ENCODE data around the gene ZDHHC17. TPM values are rescaled to one million over a fixed set of nuclear protein-coding genes. Genes with fewer than 3 reads are reported as not detected.
A peak's percentile ranks its signal among the peaks of the same experiment; 100 is the strongest.

The ZDHHC17 gene
- total RNA-seq, 1 experiment from 2014 or later = 35.3 TPM

GRCh38 chr12:76785407-76785806 is 21.5 kb downstream of the ZDHHC17 start:
- Histone ChIP-seq H3K9me2 (replicated peaks; ENCODE audit: low read length) (no peaks in the 10 kb centered on the region), H3K27ac (ENCODE audit: low read length) (peak overlapping the region; percentile 70), H3K4me3 (ENCODE audit: low read length) (no peak overlapping the region), H3K27me3 (ENCODE audit: low read length) (no peaks in the 10 kb centered on the region), H3K79me2 (ENCODE audit: low read length) (peaks cover 87% of the 10 kb centered on the region), H3K4me1 (ENCODE audit: insufficient read depth, low read length) (peaks cover 15% of the 10 kb centered on the region), H4K20me1 (ENCODE audit: low read length) (no peaks in the 10 kb centered on the region), H3K9me3 (ENCODE audit: low read length) (no peaks in the 10 kb centered on the region), H2AFZ (ENCODE audit: low read length) (no peak overlapping the region), H3F3A (ENCODE audit: low read length, unreplicated experiment) (no peaks in the 10 kb centered on the region), H3K4me2 (ENCODE audit: low read length) (peak overlapping the region; percentile 5; the same call in 1 of the 2 replicates), H3K9ac (ENCODE audit: low read length) (no peak overlapping the region), H3K36me3 (ENCODE audit: low read depth, low read length) (no peaks in the 10 kb centered on the region)
- no TSS peak for BruUV-seq (replicated peaks)
- ChIA-PET CTCF (no interaction called here), POLR2A (ENCODE audit: unreplicated experiment) (interaction anchor here (0.6 kb wide), 1 partner anchor 143 kb away, joined by 41 read pairs; no protein-coding TSS in a partner anchor)
- intact Hi-C loops (cut with micrococcal nuclease) = loop anchor here (1.0 kb wide), 1 partner anchor 21 kb away; the partner anchor contains the start of gene ZDHHC17
- peak; percentile 83 for ATAC-seq
- TF ChIP-seq CTCF (conservative IDR thresholded peaks at IDR 0.05; ENCODE audit: low read depth, low read length) (no peak), EZH2 (IDR thresholded peaks at IDR 0.05; ENCODE audit: low read length, unreplicated experiment) (no peak), EZH2phosphoT487 (IDR thresholded peaks at IDR 0.05; ENCODE audit: borderline replicate concordance, low read length) (no peak)
- DNase-seq = peak; percentile 58

GRCh38 chr12:76786986-76787385 is 23.1 kb downstream of the ZDHHC17 start:
- H3K27me3 ChIP-seq (ENCODE audit: low read length) = no peaks in the 10 kb centered on the region
- ChIA-PET POLR2A (ENCODE audit: unreplicated experiment) (no interaction called here), CTCF (no interaction called here)
- H4K20me1 ChIP-seq (ENCODE audit: low read length) = 0 out of 2 replicates have a peak, but pooled peaks cover 3% of the 10 kb centered on the region
- no peak for DNase-seq
- intact Hi-C loops (cut with micrococcal nuclease) = no loop called here
- H3K4me3 ChIP-seq (ENCODE audit: low read length) = no peak overlapping the region
- no peak overlapping the region for H3K9ac ChIP-seq (ENCODE audit: low read length)
- H2AFZ ChIP-seq (ENCODE audit: low read length) = no peak overlapping the region
- no peaks in the 10 kb centered on the region for H3K9me2 ChIP-seq (replicated peaks; ENCODE audit: low read length)
- no peaks in the 10 kb centered on the region for H3F3A ChIP-seq (ENCODE audit: low read length, unreplicated experiment)
- H3K9me3 ChIP-seq (ENCODE audit: low read length) = no peaks in the 10 kb centered on the region
- no TSS peak for BruUV-seq (replicated peaks)
- H3K79me2 ChIP-seq (ENCODE audit: low read length) = peaks cover 82% of the 10 kb centered on the region
- H3K4me1 ChIP-seq (ENCODE audit: insufficient read depth, low read length) = peaks cover 20% of the 10 kb centered on the region
- ATAC-seq = no peak
- H3K27ac ChIP-seq (ENCODE audit: low read length) = no peak overlapping the region
- TF ChIP-seq EZH2 (IDR thresholded peaks at IDR 0.05; ENCODE audit: low read length, unreplicated experiment) (no peak), CTCF (conservative IDR thresholded peaks at IDR 0.05; ENCODE audit: low read depth, low read length) (no peak), EZH2phosphoT487 (IDR thresholded peaks at IDR 0.05; ENCODE audit: borderline replicate concordance, low read length) (no peak)
- no peaks in the 10 kb centered on the region for H3K36me3 ChIP-seq (ENCODE audit: low read depth, low read length)
- H3K4me2 ChIP-seq (ENCODE audit: low read length) = no peak overlapping the region

- Histone ChIP-seq H3K4me2 (ENCODE audit: low read length) (no peak overlapping the region), H2AFZ (ENCODE audit: low read length) (no peak overlapping the region), H3K36me3 (ENCODE audit: low read depth, low read length) (no peaks in the 10 kb centered on the region), H3K4me1 (ENCODE audit: insufficient read depth, low read length) (peaks cover 20% of the 10 kb centered on the region), H3K79me2 (ENCODE audit: low read length) (peaks cover 81% of the 10 kb centered on the region), H4K20me1 (ENCODE audit: low read length) (0 out of 2 replicates have a peak, but pooled peaks cover 3% of the 10 kb centered on the region), H3K27ac (ENCODE audit: low read length) (no peak overlapping the region), H3K9ac (ENCODE audit: low read length) (no peak overlapping the region), H3K27me3 (ENCODE audit: low read length) (no peaks in the 10 kb centered on the region), H3K9me3 (ENCODE audit: low read length) (no peaks in the 10 kb centered on the region), H3F3A (ENCODE audit: low read length, unreplicated experiment) (no peaks in the 10 kb centered on the region), H3K9me2 (replicated peaks; ENCODE audit: low read length) (no peaks in the 10 kb centered on the region), H3K4me3 (ENCODE audit: low read length) (no peak overlapping the region)
- ChIA-PET CTCF (no interaction called here), POLR2A (ENCODE audit: unreplicated experiment) (interaction anchor here (0.6 kb wide), 1 partner anchor 24 kb away, joined by 4 read pairs; no protein-coding TSS in a partner anchor)
- intact Hi-C loops (cut with micrococcal nuclease) = no loop called here
- no TSS peak for BruUV-seq (replicated peaks)
- DNase-seq (no peak), ATAC-seq (no peak)
- TF ChIP-seq EZH2 (IDR thresholded peaks at IDR 0.05; ENCODE audit: low read length, unreplicated experiment) (no peak), CTCF (conservative IDR thresholded peaks at IDR 0.05; ENCODE audit: low read depth, low read length) (no peak), EZH2phosphoT487 (IDR thresholded peaks at IDR 0.05; ENCODE audit: borderline replicate concordance, low read length) (no peak)
Measured at GRCh38 chr12:76787689-76788088, 23.8 kb downstream of the ZDHHC17 start.

All from PC-3 (cell line).